GM10266 (cell line): Measurements from ENCODE around the gene SPPL3.
"Not testable (repeated sequence)": the region's sequence is repeated elsewhere in the genome, so short reads cannot be mapped to it uniquely, and the experiment has no call there.

ENCODE experiments used
- DNase-seq: peaks from one replicate; pipeline ENCODE4 v3.0.0; 2012; ENCODE audit errors: extremely low spot score
- TF ChIP-seq, protein P1 (sequence below): IDR thresholded peaks from 2 replicates; pipeline ENCODE4 v1.5.1; 2012; ENCODE audit warnings: mild to moderate bottlenecking, low read depth; ENCODE audit not compliant: control insufficient read depth, insufficient read depth; ENCODE audit errors: missing control alignments

The SPPL3 gene

DNA sequence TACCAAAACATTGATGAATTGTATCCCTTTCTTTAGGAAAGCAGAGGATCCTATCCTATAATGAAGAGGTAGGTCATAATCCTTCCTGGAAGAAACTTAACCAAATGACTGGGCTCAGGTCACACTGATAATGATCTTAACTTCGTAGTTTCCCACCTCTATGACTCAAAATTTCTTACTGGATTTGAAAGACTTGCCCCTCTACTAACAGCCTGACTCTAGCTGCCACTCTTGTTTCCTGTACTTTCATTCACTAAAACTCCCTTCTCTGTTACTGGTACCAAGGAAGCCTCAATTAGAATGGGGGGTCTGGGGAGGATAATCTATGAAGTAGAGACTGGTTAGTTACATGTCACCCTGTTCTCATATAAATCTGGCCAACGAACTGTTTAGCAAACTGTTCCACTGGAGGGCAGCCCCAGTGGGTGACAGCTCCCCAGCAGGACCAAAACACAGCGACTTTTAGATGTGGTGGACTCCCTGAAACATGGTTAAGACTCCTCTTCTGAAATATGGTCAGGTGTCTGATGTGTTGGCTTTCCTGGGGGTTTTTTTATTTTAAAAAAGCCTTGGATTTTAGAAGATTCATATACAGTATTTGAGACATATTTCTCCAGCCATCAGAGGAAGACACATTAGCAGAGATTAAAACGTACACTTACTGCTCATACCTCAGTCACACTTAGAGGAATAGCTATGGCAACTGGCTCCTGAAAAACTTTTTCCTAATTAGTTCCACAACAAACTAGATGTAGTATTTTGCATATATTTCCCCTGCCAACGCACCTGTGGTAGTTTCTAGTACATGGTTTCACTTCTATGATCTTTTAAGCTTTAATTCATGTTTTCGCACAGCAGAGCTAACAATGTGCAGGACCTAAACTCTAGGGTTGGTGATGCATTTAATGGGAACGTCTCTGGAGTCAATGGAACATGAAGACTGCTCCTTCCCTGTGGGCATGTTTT is 106.2 kb downstream of the SPPL3 start:
- TF ChIP-seq, protein P1, sequence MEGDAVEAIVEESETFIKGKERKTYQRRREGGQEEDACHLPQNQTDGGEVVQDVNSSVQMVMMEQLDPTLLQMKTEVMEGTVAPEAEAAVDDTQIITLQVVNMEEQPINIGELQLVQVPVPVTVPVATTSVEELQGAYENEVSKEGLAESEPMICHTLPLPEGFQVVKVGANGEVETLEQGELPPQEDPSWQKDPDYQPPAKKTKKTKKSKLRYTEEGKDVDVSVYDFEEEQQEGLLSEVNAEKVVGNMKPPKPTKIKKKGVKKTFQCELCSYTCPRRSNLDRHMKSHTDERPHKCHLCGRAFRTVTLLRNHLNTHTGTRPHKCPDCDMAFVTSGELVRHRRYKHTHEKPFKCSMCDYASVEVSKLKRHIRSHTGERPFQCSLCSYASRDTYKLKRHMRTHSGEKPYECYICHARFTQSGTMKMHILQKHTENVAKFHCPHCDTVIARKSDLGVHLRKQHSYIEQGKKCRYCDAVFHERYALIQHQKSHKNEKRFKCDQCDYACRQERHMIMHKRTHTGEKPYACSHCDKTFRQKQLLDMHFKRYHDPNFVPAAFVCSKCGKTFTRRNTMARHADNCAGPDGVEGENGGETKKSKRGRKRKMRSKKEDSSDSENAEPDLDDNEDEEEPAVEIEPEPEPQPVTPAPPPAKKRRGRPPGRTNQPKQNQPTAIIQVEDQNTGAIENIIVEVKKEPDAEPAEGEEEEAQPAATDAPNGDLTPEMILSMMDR: no peak
- no peak for DNase-seq

DNA sequence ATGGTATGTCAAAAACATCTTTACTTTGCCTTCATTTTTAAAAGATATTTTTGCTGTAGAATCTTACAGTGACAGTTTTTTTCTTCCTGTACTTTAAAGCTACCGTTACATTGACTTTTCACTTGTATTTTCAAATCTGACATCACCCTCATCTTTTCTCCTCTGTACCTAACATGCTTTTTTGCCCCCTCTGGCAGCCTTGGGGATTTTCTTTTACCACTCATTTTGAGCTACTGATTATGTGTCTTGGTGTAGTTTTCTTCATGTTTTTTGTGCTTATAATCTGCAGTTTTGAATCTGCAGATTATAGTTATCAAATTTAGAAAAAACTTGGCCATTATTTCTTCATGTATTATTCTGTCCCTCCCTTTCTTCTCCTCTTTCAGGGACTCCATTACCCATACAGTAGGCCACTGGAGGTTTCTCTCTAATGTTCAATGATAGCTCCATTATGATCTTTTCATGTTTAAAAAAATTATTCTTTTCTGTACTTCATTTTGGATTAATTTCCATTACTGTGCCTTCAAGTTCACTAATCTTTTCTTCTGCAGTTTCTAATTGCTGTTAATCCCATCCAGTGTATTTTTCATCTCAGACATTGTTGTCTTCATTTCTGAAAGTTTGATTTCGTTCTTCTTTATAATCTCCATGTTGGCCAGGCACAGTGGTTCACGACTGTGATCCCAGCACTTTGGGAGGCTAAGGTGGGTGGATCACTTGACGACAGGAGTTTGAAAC is 108.5 kb downstream of the SPPL3 start:
- TF ChIP-seq, protein P1: no peak
- no peak for DNase-seq

DNA sequence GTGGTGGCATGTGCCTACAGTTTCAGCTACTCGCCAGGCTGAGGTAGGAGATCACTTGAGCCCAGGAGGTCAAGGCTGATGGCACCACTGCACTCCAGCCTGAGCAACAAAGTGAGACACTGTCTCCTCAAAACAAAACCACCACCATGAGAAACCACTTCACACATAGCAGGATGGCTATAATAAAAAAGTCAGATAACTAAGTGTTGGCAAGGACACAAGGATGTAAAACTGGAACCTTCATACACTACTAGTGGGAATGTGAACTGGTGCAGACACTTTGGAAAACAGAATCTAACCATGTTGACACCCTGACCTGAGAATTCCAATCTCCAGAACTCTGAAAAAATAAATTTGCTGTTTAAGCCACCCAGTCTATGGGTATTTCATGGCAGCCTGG is 110.8 kb downstream of the SPPL3 start:
- no peak for DNase-seq
- TF ChIP-seq, protein P1: no peak

DNA sequence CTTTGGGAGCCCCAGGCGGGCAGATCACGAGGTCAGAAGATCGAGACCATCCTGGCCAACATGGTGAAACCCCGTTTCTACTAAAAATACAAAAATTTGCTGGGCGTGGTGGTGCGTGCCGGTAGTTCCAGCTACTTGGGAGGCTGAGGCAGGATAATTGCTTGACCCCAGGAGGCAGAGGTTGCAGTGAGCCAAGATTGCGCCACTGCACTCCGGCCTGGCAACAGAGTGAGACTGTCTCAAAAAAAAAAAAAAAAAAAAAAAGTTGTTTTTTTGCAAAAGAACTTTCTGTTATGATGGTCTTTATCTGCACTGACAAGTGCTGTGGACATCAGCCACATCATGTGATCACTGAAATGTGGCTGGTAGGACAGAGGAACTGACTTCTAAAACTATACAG is 111.7 kb downstream of the SPPL3 start:
- DNase-seq: not testable (repeated sequence)

DNA sequence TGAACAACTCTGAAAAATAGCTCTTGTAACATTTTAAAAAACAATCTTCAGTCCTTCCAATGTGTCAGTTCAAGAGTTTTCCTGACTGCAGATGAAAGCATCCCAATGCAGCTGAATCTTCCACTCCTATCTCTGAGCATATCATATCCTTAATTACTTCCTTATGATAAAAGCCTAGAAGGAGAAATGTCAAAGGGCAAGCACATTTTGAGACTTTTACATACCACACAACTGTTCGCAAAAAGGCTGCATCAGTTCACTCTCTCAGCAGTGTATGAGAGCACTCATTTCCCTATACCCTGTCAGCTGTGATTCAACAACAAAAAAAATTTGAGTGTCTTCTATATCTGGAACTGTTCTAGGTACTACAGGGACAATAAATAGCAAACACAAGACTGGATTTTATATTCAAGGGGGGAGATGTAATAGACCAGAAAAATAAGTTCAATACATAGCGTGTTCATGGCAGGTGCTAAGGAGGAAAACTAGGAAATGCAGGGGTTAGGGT is 112.4 kb downstream of the SPPL3 start:
- TF ChIP-seq, protein P1: no peak
- DNase-seq: no peak

DNA sequence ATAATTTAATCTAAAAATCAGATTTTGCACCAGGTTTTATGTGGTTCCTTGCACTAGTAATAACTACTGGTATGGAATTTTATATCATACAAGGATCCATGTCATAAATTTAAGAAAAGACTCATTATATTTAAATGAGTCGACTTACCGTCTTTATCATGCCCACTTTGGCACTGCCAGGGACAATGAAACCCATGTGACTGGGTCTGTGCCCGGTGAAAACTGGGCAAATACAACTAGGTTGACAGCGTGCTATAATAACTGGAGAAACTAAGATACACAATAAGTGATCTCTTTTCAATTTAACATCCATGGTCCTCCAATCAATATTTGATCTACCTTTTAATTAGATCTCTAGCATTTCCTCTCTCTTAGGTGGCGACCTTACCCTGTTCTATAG is 114.0 kb downstream of the SPPL3 start:
- DNase-seq: no peak
- TF ChIP-seq, protein P1: no peak

DNA sequence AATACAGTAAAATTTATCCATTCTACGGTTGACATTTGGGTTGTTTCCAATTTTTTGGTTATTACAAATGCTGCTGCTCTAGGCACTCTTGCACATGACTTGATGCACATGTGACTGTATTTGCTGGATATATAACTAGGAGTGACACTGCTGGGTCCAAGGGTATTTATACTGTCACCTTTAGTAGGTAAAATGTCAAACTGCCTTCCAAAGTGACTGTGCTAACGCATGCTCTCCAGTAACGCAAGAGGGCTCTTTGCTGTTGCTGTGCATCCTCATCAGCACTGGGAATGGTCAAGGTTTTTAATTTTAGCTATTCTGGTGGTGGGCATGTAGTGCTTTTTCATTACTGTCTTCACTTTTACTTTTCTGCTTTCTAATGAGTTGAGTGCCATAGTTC is 116.3 kb downstream of the SPPL3 start:
- DNase-seq: no peak
- TF ChIP-seq, protein P1: no peak
